GM18505 (cell line): Measurements from ENCODE around the gene SQOR.

Experiments
- ATAC-seq: cut with Tn5 transposase; IDR thresholded peaks from one replicate; pipeline ENCODE4 v1.9.1; 2021; ENCODE audit not compliant: unreplicated experiment
- POLR2A ChIP-seq: IDR thresholded peaks from 4 replicates; pipeline ENCODE4 v1.6.1; 2011; ENCODE audit warnings: borderline replicate concordance; ENCODE audit not compliant: insufficient read depth, insufficient read length; ENCODE audit errors: extremely low read depth

Gene SQOR

DNA sequence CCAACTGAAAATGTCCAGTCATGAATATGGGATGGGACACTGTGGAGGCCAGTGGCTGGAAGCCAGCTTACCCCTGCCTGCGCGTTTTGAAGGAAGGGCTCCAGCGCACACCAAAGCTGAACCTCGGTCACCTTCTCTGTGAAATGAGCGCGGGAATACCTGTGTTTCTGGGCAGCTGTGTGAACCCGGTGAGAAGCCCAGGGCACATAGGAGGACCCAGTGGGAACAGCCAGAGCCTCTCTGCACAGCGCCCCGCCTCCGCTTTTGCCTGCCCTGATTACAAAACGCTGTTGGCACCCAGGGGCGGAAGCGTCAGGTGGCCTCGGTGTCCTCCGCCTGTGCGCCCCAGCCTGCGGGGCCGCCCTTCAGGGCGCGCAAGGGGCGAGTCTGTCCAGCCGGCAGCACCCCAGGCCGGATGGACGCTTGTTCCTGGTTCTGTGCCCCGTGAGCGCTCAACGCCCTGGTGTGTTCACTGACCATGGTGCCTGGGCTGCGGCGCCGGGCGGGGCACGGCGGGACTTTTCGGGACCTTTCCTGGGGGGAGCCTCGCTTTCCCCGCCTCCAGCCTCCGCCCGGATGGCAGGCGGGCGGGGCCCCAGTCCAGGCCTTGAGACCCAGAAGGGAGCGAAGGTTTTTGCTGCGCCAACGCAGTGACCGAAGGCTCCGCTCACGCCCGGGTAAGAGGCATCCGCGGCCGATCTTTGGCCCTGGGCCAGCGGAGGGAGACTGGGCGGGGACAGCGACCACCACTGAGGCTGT, at the start of gene SQOR:
Gene SQOR (plus strand): TSS at position 598 of the 759 bp plus-strand sequence. CDS start 23,895 bp downstream, outside the sequence.
- peak; percentile 84 for TF ChIP-seq POLR2A
- ATAC-seq = peak; percentile 84

DNA sequence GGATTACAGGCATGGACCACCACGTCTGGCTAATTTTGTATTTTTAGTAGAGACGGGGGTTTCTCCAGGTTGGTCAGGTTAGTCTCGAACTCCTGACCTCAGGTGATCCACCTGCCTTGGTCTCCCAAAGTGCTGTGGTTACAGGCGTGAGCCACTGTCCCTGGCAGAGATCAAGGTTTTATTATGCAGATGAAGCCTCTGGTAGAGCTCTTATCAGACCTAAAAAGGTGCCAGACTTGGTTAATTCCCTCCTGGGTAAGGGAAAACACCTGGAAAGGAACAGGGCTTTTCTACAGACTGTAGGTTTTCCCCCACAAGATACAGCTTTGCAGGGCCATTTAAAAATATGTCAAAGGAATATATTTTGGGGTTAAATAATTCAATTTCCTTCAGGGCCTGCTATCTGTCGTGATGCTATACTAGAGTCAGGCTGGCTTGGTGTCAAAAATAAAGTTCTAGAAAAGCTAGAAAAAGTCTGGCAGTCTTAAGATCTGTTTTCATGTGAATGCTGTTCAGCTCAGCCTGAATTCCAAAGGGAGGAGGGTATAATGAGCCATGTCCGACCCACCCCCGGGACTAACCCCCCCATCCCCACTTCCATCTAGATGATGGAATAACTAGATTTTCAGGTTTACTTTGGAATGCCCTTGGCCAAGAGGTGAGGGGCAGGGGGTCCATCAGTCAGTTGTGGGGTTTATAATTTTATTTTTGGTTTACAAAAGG, 49.6 kb upstream of the SQOR start:
- TF ChIP-seq POLR2A = no peak
- no peak for ATAC-seq

DNA sequence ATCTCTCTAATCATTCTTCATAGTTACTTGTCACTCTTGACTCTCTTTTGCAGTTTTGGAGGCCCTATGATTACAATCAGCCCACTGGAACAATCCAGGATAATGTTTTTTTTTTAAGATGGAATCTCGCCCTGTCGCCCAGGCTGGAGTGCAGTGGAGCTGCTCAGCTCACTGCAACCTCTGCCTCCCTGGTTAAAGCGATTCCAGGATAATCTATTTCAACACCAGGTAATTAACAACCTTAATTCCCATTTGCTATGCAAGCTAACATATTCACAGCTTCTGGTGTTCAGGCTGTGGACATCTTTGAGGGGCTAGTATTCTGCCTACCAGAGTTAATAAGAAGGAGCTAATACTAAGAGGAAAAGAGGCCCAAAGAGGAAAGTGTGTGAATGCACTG, 48.7 kb upstream of the SQOR start:
- no peak for TF ChIP-seq POLR2A

DNA sequence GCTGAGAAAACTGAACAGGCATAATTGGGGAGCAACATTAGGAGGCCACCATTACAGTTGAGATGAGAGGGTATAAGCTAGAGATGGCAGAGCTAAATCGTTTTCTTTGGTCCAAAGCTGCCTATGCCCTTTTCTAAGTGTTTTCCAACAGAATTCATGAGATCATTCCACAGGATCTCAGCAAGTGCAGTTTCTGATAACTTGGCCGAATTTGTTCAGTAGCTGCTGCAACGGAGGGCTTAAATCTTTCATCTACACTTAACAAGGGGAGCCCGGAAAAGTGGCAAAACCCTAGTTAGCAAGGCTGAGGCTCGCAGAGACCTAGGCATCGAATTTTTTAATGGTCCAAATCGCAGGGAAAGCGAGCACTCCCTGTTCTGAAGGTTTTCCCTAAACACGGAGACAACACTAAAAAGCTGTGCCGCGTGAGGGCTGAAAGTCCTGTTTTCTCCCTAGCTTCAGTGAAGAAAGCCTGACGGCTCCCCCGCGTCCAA, 48.2 kb upstream of the SQOR start:
- peak; percentile 5 for ATAC-seq
- TF ChIP-seq POLR2A = no peak

More for the DNA sequence above, 48.7 kb upstream of the SQOR start:
- ATAC-seq = no peak

GRCh38 chr15:45587095-45587862, 47.5 kb upstream of the SQOR start, which contains the start of gene BLOC1S6:
BLOC1S6 (plus strand) TSS chr15:45587379; CDS start chr15:45587444, 65 bp downstream.
- peak; percentile 94 for TF ChIP-seq POLR2A
- ATAC-seq = peak; percentile 77

- TF ChIP-seq POLR2A = no peak
- no peak for ATAC-seq
These were observed 47.0 kb upstream of the SQOR start for GRCh38 chr15:45587863-45588170.

GRCh38 chr15:45588219-45588875, 46.5 kb upstream of the SQOR start:
- ATAC-seq = no peak
- no peak for TF ChIP-seq POLR2A

- no peak for TF ChIP-seq POLR2A
- ATAC-seq = no peak
These were observed 45.6 kb upstream of the SQOR start for GRCh38 chr15:45589256-45589655.

- no peak for ATAC-seq
- no peak for TF ChIP-seq POLR2A
These were observed 40.5 kb upstream of the SQOR start for GRCh38 chr15:45594319-45594718.

DNA sequence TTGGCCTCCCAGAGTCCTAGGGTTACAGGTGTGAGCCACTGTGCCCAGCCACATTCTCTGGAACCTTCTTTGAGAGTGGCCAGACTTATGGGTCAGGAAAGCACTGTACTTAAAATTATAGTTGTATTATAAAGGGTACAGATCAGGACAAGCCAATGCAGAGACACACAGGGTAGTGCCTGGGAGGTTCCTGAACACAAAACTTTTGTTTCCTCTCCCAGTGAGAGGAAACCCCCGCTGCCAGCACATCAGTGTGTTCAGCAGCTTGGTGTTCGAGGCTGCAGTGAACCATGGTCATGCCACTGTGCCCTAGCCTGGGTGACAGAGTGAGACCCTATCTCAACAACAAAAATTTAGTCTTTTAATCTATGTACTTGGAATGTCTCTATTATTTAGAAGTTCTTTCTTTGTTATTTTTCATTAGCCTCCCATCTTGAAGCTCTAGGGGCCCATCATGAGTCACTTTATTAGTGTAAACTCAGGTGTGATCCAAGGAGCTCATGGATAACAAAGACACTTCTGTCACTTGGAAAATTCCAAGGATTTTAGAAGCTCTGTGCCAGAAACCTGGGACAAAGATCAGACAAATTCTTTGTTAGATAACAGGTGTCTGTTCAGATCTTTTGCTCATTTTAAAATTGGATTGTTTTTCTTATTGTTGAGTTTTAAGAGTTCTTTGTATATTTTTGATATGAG, 39.8 kb upstream of the SQOR start:
- TF ChIP-seq POLR2A = no peak
- ATAC-seq = no peak

DNA sequence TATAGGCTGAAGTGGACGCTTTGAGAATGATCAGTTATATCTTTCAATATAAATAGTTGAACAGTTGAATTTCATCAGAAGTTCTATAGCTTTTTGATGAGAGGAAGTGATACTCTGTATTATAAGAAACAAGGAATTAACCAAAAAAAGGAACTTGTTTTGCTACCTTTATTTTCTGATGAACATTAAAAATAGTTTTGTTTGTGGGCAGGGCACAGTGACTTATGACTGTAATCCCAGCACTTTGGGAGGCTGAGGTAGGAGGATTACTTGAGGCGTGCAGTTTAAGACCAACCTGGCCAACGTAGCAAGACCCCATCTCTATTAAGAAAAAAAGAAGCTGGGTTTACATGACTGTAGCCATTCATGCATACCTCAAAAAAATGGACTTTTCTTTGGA, 30.9 kb upstream of the SQOR start:
- no peak for ATAC-seq
- no peak for TF ChIP-seq POLR2A

DNA sequence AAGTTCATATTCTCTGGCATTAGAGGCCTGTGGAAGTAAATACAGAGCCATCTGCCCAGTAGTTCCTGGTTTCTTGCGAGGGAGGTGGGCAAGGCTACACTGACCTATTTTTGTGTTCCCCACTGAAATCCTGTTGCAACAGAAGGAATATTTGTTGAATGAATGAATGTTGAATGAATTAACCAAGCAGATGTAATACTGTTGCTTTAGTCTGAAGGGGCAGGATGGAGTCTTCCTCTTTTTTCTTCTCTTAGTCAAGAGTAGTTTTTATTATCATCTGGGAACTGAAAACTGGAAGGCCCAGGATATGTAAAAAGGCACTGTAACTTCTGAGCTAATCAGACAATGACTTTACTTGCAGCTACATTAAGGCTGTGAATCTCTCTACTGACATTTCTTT, 30.5 kb upstream of the SQOR start:
- TF ChIP-seq POLR2A = no peak
- ATAC-seq = no peak
